NCI-H524 treated with DMSO at 0.1 percent for 48 hours (cell line): Measurements from ENCODE around the gene MAP3K5.
"Not testable (repeated sequence)": the region's sequence is repeated elsewhere in the genome, so short reads cannot be mapped to it uniquely, and the experiment has no call there.

ENCODE experiments used
- DNase-seq: peaks from one replicate; lab custom pipeline; 2025; lab: John Stamatoyannopoulos, UW

The MAP3K5 gene

DNA sequence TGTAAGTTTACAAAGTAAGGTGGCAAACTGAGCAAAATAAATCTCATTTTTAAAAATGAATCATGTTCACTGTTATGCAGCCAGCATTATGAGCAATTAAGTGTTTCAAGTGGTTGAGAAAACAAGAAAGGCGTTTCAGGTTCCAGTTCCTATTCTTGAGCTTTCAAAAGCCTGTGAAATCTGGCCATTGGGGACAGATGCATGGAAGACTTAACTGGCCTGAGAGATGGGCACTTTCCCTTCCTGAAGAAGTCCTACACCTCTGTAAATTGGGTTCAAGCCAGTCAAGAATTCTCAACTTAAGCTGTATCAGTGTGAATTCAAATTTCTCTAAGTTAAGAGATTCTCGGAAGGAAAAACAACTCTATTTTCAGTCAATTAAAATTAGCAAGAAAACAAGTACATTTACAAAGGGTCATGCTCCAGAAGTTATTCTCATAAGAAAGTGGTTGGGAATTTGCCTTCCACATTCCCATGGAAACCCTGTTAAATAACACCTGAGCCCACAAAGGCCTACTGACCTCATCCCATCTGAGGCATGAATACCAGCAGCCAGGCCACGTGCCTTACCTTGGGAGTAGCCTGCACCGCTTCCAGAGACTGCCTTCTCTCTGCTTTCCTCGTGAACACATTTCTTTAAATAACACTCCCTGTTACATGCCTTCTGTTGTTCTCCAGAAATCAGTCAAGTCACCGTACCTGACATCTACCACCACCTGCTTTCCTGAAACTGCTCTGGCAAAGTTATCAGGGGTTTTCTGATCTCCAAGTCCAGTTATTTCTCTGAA is 19.4 kb downstream of the MAP3K5 start:
- DNase-seq, result no peak

DNA sequence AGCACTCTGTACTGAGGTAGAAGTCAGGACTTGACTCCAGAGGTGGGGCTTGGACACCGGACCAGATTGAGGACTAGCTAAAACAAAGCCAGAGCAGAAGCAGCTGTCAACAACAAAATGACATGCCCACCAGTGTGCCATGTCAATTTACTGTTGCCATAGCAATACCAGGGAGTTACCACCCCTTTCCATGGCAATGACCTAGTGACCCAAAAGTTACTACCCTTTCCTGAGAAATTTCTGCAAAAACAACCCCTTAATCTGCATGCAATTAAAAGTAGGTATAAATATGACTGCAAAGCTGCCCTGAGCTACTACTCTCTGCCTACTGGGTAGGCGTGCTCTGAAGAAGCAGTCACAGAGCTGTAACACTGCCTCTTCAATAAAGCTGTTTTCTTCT is 21.0 kb downstream of the MAP3K5 start:
- DNase-seq, result no peak

DNA sequence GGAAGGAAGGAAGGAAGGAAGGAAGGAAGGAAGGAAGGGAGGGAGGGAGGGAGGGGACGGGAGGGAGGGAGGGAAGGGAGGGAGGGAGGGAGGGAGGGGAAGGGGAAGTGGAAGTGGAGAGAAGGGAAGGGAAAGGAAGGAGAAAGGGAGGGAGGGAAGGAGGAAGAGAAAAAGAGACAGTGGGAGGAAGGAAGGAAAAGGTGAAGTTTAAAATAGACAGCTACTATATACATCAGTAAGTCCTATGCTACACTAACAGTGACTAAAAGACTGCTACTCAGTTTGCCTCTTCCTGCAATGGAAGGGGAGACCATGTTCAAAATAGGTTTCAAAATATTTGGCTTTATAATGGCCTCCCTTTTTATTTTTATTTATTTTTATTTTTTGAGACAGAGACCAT is 22.5 kb downstream of the MAP3K5 start:
- no peak for DNase-seq

DNA sequence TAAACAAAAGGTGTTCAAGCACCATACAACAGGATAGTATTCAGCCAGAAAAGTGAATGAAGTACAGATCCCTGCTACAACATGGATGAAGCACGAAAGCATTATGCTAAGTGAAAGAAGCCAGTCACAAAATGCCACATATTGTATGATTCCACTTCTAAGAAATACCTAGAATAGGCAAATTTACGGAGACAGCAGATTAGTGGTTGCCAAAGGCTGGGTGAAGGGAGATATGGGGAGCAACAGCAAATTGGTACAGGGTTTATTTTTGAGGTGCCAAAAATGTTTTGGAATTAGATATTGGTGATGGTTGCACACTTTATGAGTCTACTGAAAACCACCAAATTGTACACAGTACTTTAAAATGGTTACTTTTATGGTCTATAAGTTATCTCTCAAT is 23.2 kb downstream of the MAP3K5 start:
- DNase-seq, result no peak

DNA sequence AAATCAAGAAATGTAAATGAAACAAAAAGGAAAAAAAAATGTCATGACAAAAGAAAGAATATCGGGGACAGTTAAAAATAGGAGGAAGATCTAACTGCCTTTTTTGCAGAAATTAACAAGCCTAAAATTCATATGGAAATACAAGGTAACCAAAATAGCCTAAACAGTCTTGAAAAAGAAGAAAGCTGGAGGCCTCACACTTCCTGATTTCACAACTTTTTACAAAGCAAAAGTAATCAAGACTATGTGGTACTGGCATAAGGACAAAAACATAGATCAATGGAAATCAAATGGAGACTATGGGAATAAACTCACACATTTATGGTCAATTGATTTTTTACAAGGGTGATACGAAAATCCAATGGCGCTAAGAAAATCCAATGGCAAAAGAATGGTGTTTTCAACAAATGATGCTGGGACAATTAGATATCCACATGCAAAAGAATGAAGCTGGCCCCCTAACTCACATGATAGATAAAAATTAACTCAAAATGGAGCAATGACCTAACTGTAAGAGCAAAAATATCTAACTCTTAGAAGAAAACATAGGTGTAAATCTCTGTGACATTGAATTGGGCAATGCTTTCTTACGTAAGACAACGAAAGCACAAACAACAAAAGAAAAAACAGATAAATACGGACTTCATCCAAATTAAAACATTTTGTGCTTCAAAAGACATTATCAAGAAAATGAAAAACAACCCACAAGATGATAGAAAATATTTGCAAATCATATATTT is 24.5 kb downstream of the MAP3K5 start:
- no peak for DNase-seq

DNA sequence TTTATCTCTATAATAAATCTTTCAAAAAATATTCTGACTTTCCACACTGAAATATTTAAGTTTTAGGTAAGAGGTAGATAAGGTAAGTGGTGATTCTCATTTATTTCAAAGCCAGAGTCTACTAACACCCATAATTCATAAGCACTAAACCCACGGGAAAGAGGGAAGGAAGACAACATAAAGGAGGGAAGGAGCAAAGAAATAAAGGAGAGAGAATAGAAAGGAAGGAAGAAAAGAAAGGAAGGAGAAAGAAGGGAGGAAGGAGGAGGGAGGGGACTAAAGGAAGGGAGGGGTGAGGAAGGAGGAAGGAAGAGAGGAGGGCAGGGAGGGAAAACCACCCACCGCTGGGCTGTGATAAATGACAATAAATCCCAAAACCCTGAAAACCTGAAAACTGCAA is 25.2 kb downstream of the MAP3K5 start:
- DNase-seq, result no peak

DNA sequence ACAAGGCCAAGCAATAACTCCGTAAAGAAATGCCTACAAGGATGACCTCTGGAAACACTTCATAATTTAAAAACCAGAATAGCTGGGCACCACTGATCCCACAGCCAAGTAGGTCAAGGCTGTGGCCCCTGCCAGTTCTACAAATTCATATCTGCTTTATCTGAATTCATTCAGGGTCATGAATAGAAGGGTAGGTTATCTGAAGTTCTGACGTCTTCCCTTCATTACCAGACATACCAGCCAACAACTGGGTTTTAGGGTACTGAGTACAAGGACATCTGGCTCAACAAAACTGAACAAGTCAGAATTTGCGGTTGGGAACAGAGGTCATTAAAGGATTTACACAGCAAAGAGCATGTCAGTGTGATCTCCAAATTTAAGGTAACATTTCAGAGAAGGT is 26.0 kb downstream of the MAP3K5 start:
- no peak for DNase-seq

DNA sequence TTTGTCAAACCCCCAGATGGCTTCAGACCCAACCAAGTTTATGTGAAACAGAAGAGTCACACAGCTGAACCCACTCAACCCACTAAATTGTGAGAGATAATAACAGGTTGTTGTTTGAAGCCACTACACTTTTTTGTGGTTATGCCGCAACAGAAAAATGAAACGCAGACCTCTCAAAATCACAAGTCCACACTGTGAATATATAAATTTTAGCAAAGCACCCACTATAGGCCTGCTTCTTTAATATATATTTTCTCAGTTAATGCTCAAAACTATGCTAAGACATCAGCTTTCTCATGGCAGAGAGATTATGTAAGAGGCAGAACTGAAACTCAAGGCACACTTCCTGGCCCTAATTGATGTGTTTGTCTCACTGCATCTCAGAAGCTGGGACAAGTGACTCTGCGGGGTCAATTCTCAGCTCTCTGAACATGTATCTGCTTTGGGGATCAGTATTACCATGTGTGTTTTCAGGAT is 27.7 kb downstream of the MAP3K5 start:
- no peak for DNase-seq

DNA sequence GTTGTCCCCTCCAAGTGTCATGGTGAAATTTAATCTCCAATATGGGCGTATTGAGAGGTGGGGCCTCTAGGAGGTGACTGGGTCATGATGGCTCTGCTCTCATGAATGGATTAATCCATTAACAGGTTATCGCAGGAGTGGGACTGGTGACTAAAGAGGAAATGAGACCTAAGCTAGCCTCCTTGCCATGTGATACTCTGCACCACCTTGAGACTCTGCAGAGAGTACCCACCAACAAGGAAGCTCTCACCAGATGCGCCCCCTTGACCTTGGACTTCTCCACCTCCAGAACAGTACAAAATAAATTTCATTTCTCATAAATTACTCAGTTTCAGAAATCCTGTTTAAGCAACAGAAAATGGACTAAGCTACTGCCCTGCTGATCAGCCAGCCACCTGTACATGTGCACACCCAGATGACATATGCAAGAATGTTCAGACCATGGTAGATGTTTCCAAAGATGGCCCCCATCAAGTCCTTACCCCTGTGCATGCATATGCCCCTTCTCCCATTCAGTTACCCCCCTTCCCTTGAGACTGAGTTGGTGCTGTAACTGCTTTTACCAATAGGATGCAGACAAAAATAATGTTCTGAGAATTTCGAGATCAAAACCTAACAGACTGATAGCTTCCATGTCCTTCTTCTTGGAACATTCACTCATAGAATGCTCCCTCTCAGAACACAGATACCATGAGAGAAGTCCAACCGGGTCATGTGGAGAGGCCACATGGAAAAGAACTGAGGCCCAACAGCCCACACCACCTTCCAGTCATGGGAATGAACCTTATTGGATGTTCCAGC is 28.4 kb downstream of the MAP3K5 start:
- DNase-seq, result no peak

DNA sequence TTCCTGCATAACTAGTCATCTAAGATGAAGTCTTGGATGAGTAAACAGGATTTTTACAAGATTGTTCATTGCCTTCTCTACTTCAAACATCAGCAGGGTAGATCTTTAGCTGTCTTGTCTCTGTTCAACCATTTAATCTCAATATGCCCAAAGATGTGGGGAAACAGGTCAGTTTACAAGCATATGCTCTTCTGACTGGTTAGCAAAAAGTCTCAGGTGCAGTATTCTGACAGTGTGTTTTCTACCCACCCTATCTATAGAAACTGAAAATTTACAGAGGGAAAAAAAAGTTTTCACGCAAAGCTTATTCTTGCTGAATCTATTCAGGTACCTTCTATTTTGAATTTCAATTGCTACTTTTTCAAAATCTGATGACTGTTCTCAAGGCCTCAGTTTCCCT is 29.0 kb downstream of the MAP3K5 start:
- no peak for DNase-seq

DNA sequence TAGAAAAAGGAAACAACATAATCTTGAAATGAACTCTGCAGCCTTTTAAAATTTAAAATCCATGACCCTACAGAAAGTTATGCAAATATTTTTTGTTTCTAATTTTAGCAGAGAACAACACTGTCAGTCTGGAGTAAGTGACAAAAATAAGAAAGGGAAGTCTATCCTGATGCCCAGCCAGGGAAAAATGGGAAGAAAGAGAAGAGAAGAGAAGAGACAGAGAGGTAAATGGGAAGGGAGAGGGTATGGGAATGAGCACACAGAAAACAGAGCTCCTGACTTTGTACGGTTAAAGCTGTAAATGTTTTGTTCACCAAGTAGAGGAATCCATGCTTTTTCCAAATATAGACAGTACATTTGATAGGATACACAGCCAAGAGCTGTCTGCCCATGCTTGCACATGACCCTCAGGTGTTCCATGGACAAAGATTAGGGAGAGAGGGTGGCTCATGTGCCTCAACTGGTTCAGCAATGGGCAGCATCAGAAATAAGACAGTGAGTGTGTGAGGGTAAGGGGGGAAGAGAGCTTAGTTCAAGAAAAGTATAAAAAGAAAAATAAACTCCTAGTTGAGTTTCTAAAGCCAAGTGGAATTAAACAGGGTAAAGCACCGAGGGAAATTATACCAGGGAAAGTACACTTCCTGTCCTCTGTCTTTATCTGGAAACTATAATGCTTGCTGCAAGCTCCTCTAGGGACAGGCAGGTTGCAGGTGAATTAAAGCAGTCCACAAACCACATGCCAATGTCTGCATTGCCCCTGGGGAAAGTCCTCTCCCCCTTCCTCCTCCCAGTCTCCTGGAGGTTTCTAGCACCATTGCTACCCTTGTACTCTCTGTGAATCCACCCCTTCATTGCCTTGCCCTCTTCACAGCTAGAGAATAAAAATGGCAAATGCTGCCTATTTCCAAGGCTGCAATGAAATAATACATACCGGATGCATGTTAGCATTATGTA is 30.0 kb downstream of the MAP3K5 start:
- no peak for DNase-seq

DNA sequence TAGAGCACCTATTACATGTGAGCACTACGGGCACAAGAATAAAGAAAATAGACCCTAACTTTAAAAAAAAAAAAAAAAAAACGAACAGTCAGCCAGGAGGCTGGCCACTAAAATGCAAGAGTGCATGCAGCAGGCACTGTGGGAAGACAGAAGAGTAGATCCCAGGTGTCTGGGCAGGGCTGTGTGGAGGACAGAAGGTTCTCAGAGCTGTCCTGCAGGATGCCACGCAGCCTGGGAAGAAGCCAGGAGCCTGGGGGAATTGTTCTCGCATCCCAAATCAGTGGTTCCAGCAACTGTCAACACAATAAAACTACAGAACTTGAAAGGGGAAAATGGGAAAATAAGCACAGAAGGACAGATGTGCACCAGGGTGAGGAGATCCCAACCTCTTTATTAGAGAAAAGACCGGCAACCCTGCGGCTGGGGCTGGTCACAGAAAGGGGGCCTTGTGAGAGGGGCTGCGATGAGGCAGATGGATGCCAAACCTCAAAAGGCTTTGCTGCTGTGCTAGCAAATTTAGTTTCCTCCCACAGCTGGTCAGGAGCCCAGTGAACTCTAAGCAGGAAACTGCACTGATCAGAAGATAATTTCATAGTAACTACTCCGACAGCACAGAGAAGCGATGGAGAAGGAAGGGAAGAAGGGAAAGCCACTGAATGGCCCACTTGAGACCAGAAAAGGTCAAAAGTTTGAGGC is 30.9 kb downstream of the MAP3K5 start:
- DNase-seq, result no peak

DNA sequence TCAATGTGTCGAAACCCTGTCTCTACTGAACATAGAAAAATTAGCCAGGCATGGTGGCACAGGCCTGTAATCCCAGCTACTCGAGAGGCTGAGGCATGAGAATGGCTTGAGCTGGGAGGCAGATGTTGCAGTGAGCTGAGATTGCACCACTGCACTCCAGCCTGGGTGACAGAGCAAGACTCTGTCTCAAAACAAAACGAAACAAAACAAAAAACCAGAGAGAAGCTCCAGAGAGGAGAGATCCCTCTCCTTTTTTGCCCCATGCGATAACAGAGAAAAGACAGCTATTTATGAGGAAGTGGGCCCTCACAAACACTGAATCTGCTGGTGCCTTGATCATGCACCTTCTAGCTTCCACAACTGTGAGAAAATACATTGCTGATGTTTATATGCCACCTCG is 31.5 kb downstream of the MAP3K5 start:
- DNase-seq, result not testable (repeated sequence)

DNA sequence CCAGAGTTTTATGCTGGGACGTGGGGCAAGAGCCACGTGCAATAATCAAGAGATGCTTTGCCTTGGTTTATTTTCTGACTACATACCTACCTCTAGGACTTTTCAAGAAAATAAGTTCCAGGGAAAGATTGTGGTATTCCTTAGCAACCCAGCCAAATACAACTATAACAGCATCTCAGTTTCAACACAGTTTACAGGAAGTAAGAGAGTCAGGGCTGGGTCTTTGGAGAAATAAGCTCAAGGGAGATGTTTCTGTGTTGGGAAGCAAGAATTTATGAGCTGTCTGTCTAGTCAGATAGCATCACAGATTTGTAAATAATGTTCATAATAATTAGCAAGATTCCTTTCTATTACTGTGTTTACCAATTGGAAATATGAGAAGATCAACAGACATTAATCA is 35.1 kb downstream of the MAP3K5 start:
- DNase-seq, result no peak

DNA sequence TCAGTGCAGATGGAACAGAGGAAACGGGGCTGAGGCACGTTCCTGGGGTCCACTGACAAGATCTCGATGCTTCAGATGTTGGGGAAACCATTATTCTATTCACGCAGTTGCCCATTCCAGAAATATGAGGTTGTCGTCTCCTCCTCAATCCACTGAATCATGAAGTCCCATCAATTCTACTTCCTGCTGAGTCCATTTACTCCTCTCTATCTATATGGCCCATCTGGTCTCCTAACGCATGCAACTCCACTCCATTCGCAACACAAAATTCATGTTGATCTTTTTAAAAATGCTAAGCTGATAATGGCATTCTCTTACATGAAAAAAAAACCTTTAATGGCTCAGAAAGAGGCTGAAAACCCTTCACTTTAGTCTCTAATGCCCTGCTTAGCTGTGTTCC is 37.5 kb downstream of the MAP3K5 start:
- DNase-seq, result no peak

DNA sequence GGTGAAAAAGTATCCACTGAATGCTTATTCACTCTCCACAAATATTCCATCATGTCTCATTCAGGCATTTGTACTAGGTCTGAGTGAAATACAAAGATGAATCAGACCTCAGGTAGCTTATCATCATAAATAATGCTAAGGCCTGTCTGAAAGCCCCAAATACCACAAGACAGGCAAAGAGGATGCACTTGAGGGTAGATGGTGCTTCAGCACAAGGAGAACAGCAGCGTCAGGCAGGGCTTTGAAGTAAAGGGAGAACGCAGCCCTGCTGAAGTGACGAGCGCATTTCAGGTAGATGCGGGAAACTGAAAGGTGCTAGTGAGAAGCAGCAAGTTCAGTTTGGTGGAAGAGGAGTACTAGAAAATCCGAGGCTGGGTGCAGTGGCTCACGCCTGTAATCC is 38.7 kb downstream of the MAP3K5 start:
- no peak for DNase-seq

DNA sequence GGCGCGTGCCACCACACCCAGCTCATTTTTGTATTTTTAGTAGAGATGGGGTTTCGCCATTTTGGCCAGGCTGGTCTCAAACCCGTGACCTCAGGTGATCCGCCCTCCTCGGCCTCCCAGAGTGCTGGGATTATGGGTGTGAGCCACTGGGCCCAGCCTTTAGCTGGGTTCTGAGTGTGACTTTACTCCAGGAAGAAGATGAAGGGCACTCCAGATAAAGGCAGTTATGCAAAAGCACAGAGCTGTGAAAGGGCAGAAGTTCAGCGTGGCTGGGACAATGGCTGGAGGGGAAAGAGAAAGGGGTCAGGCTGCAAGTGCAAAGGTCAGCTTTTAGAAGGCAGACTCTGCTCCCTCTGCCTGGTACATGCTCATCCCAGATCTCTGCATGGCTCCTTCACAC is 39.7 kb downstream of the MAP3K5 start:
- DNase-seq, result no peak

DNA sequence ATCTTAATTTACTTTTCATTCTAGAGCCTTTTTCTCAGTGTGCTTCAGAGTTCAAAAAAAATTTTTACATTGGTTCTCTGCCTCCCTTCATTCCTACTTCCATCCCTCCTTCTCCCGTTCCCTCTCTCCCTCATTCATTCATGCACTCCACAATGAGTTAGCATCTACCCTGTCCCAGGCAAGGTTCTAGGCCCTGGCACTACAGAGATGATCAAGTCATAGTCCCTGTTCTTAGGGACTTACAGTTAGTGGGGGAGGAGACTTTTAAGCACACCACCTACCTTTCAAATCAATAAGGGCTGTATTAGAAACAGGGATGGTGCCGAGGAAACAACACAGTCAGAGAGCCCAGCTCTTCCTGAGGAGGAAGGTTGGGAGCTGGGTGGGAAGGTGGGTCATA is 40.3 kb downstream of the MAP3K5 start:
- no peak for DNase-seq

DNA sequence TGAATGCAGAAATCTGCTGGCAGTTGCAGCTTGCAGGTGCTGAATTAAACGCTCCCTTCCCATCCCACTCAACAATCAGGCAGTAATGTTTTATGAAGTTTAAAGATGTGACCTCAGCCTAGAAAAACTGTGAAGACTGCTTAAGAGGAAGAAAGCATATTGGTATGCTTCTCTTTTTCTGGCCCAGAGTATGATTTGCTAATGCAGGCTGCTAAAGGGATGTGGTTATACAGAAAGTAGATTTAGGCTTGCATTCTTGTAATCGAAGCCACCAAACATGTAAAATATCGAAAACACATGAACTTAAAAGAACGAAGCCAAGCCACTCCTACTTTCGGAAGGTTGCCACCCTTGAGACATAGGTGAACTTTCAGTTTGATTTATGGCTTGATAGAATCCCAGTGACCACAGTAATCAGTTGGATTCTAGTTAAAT is 40.7 kb downstream of the MAP3K5 start:
- DNase-seq, result no peak

DNA sequence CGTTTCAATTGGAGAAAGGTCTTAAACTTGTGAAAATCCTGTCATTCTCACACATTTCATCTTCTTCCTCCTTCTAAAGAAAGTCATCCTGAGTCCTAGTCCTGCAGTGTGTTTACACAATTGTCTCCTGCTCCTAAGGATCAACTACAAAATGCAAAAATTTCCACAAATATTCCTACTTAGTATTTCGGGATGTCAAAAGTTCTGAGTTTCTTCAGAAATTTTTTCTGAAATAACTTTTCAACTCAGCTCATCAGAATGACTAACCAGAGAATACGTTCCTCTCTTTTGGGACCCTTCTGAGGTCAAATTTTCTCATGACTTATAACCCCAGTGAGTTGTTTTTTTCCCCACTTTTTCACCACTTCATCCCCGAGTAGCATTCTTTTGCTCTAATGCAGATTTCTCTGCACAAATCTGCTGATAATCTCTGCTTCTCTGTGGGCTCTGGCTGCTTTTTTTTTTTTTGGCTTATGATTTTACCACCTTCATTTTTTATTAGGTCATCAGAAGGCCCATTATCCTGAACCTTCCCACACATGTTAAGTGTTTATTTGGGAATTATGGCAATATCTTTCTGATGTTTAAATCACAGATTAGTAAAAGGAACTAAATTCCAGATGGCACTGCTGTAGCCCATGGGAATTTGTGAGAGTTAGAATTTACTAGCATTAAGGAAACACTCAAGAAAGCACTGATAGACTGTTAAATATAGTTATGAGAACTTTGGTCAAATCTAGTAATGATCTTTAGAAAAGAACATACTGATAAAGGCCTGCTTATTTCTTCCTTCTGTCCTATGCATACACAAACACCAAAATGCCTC is 41.4 kb downstream of the MAP3K5 start:
- DNase-seq, result no peak
